Measurements from ENCODE around the gene TXNIP.

- TF ChIP-seq ZNF8 (CRISPR knock-in tag; IDR thresholded peaks at IDR 0.05) (no peak), CSRNP3 (CRISPR knock-in tag; IDR thresholded peaks at IDR 0.05) (no peak), ZNF70 (CRISPR knock-in tag; IDR thresholded peaks at IDR 0.05) (no peak)
Measured at GRCh38 chr1:145991735-145992412, 4.5 kb downstream of the TXNIP start.

Measured in SK-N-SH treated with all-trans-retinoic acid at 6 μM for 48 hours (cell line).